Measurements from ENCODE around the gene TCL1A. TPM values are rescaled to one million over a fixed set of nuclear protein-coding genes. Genes with fewer than 3 reads are reported as not detected.

TCL1A gene
- total and polyA plus RNA-seq, 2 donors (not counting 3 experiments of a cell fraction or from before 2014, with no cell fraction given): not detected

DNA sequence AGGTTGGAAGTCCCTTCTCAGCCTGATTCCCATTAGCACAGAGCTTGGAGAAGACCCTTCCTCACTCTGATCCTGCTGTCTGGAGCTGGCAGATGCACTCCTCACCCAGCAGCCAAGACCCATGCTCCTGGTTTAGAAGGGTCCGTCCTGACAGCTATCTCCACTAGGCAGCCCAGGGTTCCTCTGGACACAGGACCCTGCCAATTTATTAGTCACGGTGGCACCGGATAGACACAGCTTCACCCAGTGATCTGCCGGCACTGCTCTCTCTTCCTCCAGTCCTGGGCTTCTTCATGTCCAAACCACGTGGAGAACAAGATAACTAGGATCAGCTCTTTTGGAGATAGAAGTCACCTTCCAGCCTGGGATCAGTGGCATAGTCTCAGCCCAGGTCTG is 53.9 kb downstream of the TCL1A start:
- Histone ChIP-seq H3K9me1 (replicated peaks; ENCODE audit: control insufficient read depth, extremely low read depth, insufficient read depth, low read length) (no peaks in the 10 kb centered on the region), H2AFZ (ENCODE audit: low read depth, low read length) (no peak overlapping the region), H3K27ac (ENCODE audit: insufficient read depth, low read depth, low read length) (no peak overlapping the region), H3K4me3 (replicated peaks in 1 of 3; ENCODE audit: insufficient read depth in 1 of 3, low read depth in 1 of 3, low read length in 3 of 3) (no peak overlapping the region), H3K27me3 (ENCODE audit: control insufficient read depth in 2 of 2, insufficient read depth in 2 of 2, low read length in 2 of 2) (no peaks in the 10 kb centered on the region), H3K4me1 (ENCODE audit: control insufficient read depth, extremely low read depth, insufficient read depth, low read length) (no peaks in the 10 kb centered on the region), H3K9me3 (replicated peaks; ENCODE audit: control insufficient read depth, insufficient read depth, low read length) (no peaks in the 10 kb centered on the region), H3K79me2 (ENCODE audit: control insufficient read depth, insufficient read depth, low read length) (no peaks in the 10 kb centered on the region), H4K20me1 (replicated peaks; ENCODE audit: control insufficient read depth, extremely low read depth, insufficient read depth, low read length) (no peaks in the 10 kb centered on the region), H3K4me2 (ENCODE audit: insufficient read depth, low read length) (no peak overlapping the region), H3K9ac (replicated peaks; ENCODE audit: extremely low read depth, insufficient read depth, low read length) (no peak overlapping the region), H3K36me3 (ENCODE audit: control insufficient read depth in 2 of 2, extremely low read depth in 1 of 2, insufficient read depth in 2 of 2, low read length in 2 of 2) (no peaks in the 10 kb centered on the region)
- intact Hi-C loops (cut with micrococcal nuclease): no loop called here
- TF ChIP-seq EZH2 (IDR thresholded peaks at IDR 0.05; ENCODE audit: borderline replicate concordance, low read depth, low read length, severe bottlenecking): no peak
- no peak for TF ChIP-seq JUN (IDR thresholded peaks at IDR 0.05; ENCODE audit: borderline replicate concordance, insufficient read depth, insufficient read length, low read depth)
- no peak for TF ChIP-seq GATA2 (IDR thresholded peaks at IDR 0.05; ENCODE audit: insufficient read depth, insufficient read length, low read depth, low read length)
- TF ChIP-seq, protein P1, sequence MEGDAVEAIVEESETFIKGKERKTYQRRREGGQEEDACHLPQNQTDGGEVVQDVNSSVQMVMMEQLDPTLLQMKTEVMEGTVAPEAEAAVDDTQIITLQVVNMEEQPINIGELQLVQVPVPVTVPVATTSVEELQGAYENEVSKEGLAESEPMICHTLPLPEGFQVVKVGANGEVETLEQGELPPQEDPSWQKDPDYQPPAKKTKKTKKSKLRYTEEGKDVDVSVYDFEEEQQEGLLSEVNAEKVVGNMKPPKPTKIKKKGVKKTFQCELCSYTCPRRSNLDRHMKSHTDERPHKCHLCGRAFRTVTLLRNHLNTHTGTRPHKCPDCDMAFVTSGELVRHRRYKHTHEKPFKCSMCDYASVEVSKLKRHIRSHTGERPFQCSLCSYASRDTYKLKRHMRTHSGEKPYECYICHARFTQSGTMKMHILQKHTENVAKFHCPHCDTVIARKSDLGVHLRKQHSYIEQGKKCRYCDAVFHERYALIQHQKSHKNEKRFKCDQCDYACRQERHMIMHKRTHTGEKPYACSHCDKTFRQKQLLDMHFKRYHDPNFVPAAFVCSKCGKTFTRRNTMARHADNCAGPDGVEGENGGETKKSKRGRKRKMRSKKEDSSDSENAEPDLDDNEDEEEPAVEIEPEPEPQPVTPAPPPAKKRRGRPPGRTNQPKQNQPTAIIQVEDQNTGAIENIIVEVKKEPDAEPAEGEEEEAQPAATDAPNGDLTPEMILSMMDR (IDR thresholded peaks at IDR 0.05; ENCODE audit: extremely low read depth in 1 of 2, insufficient read depth in 1 of 2, low read depth in 1 of 2, low read length in 2 of 2): no peak
- TF ChIP-seq MYC (IDR thresholded peaks at IDR 0.05; ENCODE audit: low read depth, low read length): no peak
- no peak for TF ChIP-seq POLR2AphosphoS5 (IDR thresholded peaks at IDR 0.05; ENCODE audit: insufficient read depth, low read depth, low read length)
- no peak for TF ChIP-seq MAX (IDR thresholded peaks at IDR 0.05; ENCODE audit: insufficient read depth, insufficient read length)
- TF ChIP-seq POLR2A (IDR thresholded peaks at IDR 0.05; ENCODE audit: low read depth, low read length): no peak
- TF ChIP-seq FOS (IDR thresholded peaks at IDR 0.05; ENCODE audit: borderline replicate concordance, insufficient read depth, low read length): no peak
- FAIRE-seq (no peak), DNase-seq (ENCODE audit: low read depth, low spot score) (no peak)
- dilution Hi-C loops (cut with MboI; ENCODE audit: extremely low pct_ligation_motif_present, low sequenced_read_pairs): no loop called here
- CTCF ChIA-PET: no interaction called here
- BruUV-seq (replicated peaks): no TSS peak
- POLR2A ChIA-PET: no interaction called here

Small RNA genes lying within 50 kb of the gene (small RNA-seq; reads per million reads assigned to genes)
- gene RF02193 (ENCODE audit: insufficient read depth, insufficient read length, low read depth, low replicate concordance): not detected

Other genes with a start within 250 kb of the TCL1A start
- 18.8 and 19.1 TPM in 2 replicates for gene SYNE3, start 197.5 kb downstream of the TCL1A start, total RNA-seq
- gene SYNE3, start 197.5 kb downstream of the TCL1A start, polyA plus RNA-seq: 2.6 and 3.0 TPM in 2 replicates
- 50.9 and 52.0 TPM in 2 replicates for gene GLRX5, start 179.1 kb downstream of the TCL1A start, total RNA-seq
- gene GLRX5, start 179.1 kb downstream of the TCL1A start, polyA plus RNA-seq: 27.1 and 42.6 TPM in 2 replicates
- not detected in 2 replicates for gene TCL1B, start 27.7 kb downstream of the TCL1A start, total RNA-seq
- gene TCL1B, start 27.7 kb downstream of the TCL1A start, polyA plus RNA-seq: not detected in 2 replicates
- not detected in 2 replicates for gene TUNAR, start 162.7 kb upstream of the TCL1A start, total RNA-seq
- gene TUNAR, start 162.7 kb upstream of the TCL1A start, polyA plus RNA-seq: not detected in 2 replicates

All from endothelial cell of umbilical vein (primary cell).